Mucosa of rectum (tissue), 2 donors: Measurements from ENCODE around the gene SNRK.

ENCODE experiments used
- H3K27ac ChIP-seq, 2 donors: one replicate each; pipeline ENCODE4 v1.7.0; 2013; ENCODE audit warnings: inconsistent platforms in 2 of 2, low read depth in 2 of 2, low read length in 2 of 2
- H3K27me3 ChIP-seq, 2 donors: one replicate each; pipeline ENCODE4 v1.7.0; 2013; ENCODE audit warnings: low read length in 2 of 2; ENCODE audit not compliant: control insufficient read depth in 2 of 2, insufficient read depth in 2 of 2
- H3K36me3 ChIP-seq, 2 donors: one replicate each; pipeline ENCODE4 v1.7.0; 2013; ENCODE audit warnings: low read length in 2 of 2; ENCODE audit not compliant: control insufficient read depth in 2 of 2, insufficient read depth in 2 of 2
- H3K4me1 ChIP-seq, 2 donors: one replicate each; pipeline ENCODE4 v1.7.0; 2013; ENCODE audit warnings: low read length in 2 of 2, mild to moderate bottlenecking in 1 of 2; ENCODE audit not compliant: control insufficient read depth in 2 of 2, insufficient read depth in 2 of 2
- H3K4me3 ChIP-seq, 2 donors: one replicate each; pipeline ENCODE4 v1.7.0; 2013; ENCODE audit warnings: low read length in 2 of 2
- H3K9ac ChIP-seq, 2 donors: one replicate each; pipeline ENCODE4 v1.7.0; 2013; ENCODE audit warnings: low read length in 2 of 2, low read depth in 1 of 2, mild to moderate bottlenecking in 1 of 2
- H3K9me3 ChIP-seq, 2 donors: one replicate each; pipeline ENCODE4 v1.7.0; 2013; ENCODE audit warnings: low read length in 2 of 2; ENCODE audit not compliant: control insufficient read depth in 2 of 2
- donor health status: healthy.
- donor health status: Normal muscosa, but diverticular disease.

SNRK gene

DNA sequence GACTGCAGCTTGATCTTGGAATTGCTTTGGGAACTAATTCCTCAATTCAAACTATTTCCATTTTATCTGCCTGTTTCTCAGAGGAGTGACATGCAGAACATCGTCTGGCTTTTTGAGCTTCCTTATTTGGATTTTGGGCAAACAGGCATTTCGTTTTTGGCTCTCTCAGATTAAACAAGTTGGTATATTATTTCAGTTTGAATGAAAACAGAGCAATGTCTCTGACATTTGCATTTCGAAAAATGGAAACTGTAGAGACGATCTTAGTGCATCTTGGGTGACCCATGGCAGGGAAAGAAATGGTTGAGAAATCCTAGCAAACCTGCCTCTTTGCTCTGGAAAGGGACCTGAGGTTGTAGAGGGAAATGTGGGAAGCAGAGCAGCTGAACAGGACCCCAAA lies 33.0 kb upstream of the SNRK start:
- H3K27me3 ChIP-seq: no peaks in the 10 kb centered on the region
- no peak overlapping the region for H3K27ac ChIP-seq
- no peak overlapping the region for H3K9ac ChIP-seq
- no peaks in the 10 kb centered on the region for H3K9me3 ChIP-seq
- no peaks in the 10 kb centered on the region for H3K36me3 ChIP-seq
- no peak overlapping the region for H3K4me3 ChIP-seq
- no peaks in the 10 kb centered on the region for H3K4me1 ChIP-seq

DNA sequence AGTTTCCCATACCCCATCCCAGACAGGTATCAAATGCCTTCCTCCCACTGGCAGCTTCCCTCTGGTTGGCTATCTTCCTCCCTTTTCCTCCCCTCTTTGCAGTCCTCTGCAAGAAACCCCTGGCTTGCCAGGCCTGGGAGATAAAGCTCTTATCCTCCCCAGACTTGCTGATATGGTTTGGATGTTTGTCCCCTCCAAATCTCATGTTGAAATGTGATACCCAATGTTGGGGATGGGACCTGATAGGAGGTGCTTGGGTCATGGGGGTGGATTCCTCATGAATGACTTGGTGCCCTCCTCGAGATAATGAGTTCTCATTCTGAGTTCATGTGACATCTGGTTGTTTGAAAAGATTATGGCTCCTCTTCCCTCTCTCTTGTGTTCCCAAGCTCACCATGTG lies 32.2 kb upstream of the SNRK start:
- Histone ChIP-seq H3K27me3 (no peaks in the 10 kb centered on the region), H3K4me1 (no peaks in the 10 kb centered on the region), H3K27ac (no peak overlapping the region), H3K9ac (no peak overlapping the region), H3K4me3 (no peak overlapping the region), H3K9me3 (no peaks in the 10 kb centered on the region), H3K36me3 (no peaks in the 10 kb centered on the region)

DNA sequence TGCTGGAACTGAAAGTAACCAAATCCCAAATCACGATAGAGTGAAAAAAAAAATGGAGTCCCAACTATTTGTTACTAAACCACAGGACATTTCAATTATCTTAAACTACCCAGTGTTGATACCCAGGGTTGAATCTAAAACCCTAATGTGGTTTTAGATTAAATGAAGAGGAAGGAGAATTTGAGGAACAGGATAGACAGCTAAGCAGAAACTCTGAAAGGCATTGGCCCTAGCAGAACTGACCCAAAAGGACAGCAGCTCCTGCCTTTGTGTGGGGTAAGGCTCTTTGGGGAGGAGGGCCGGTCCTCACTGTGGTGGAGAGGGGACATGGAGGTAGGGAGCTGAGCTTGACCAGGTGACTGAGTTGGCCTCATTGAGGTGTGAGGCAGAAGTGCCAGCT lies 30.7 kb upstream of the SNRK start:
- Histone ChIP-seq H3K27me3 (no peaks in the 10 kb centered on the region), H3K4me3 (no peak overlapping the region), H3K9me3 (no peaks in the 10 kb centered on the region), H3K36me3 (no peaks in the 10 kb centered on the region), H3K27ac (no peak overlapping the region), H3K4me1 (no peaks in the 10 kb centered on the region), H3K9ac (no peak overlapping the region)

DNA sequence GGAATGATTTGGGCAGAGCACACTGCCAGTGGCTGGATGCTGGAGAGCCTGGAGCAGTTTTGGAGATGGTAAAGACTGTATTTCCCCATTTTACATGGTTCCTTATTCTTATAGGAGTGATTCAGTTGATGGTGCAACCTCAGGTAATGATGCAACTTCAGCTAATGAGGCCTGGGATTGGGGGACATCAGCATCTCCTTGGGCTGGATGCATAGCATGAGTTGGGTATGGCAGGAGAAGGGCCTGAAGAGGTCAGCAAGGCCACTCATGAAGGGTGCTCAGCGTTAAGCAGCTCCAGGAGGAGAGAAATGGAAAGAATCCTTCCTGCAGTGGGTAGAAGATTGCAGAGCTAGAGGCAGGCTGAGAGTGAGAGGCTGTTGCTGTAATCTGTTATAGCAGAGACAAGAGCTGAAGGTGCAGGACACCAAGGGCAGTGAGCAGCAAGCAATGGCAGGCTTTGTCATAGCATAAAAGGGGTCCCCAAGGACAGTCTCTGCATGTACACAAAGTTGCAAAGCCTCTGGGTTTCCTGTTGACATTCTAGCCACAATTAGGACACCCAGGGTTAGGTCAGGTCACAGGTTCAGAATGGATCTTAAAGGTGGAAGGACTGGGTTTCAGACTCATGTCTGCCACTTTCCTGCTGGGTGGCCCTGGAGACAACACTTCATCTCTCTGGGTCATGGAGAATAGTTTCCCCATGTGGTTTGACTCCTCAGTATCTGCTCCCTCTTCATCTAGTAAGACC lies 29.5 kb upstream of the SNRK start:
- Histone ChIP-seq H3K27ac (no peak overlapping the region), H3K4me1 (no peaks in the 10 kb centered on the region), H3K27me3 (no peaks in the 10 kb centered on the region), H3K36me3 (no peaks in the 10 kb centered on the region), H3K9ac (no peak overlapping the region), H3K9me3 (no peaks in the 10 kb centered on the region), H3K4me3 (no peak overlapping the region)

DNA sequence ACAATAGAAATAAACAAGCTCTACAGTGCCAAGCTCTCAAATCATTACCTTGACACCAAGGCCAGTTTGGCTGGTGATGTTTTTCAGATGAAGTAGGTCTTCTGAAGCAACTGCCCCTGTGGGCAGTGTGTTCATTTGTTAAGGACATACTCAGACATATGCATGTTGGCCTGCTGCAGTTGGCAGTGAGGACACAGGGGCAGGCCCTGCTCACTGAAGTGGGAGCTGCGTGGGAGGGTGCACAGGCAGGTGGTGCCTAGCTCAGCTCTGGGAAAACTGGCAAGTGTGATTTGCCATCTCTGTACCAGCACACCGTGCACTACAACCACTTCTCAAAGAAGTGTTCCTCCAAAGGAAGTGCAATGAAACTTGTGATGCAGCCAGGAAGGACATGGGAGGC lies 28.5 kb upstream of the SNRK start:
- Histone ChIP-seq H3K9ac (no peak overlapping the region), H3K27ac (no peak overlapping the region), H3K36me3 (no peaks in the 10 kb centered on the region), H3K27me3 (no peaks in the 10 kb centered on the region), H3K4me1 (no peaks in the 10 kb centered on the region), H3K9me3 (no peaks in the 10 kb centered on the region), H3K4me3 (no peak overlapping the region)

DNA sequence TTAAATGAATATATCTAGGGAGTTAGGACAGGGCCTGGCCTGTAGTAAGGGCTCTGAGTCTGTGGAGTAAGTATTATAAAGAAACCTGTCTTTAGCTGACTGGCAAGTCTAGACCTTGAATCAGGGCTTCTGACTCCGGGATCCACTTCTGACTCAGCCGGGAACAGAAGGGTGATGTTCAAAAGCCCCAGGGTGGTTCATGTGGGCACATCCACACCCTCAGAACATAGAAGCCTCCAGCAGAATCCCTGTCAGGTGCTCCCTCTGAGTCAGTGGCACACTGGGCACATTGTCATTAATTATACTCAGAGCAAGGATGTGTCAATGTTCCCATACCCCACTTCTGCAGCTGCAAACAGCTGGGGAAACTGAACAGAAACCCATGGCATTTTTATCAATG lies 26.7 kb upstream of the SNRK start:
- no peaks in the 10 kb centered on the region for H3K27me3 ChIP-seq
- H3K9me3 ChIP-seq: no peaks in the 10 kb centered on the region
- H3K4me1 ChIP-seq: no peaks in the 10 kb centered on the region
- no peak overlapping the region for H3K4me3 ChIP-seq
- H3K27ac ChIP-seq: no peak overlapping the region
- H3K36me3 ChIP-seq: no peaks in the 10 kb centered on the region
- H3K9ac ChIP-seq: no peak overlapping the region

DNA sequence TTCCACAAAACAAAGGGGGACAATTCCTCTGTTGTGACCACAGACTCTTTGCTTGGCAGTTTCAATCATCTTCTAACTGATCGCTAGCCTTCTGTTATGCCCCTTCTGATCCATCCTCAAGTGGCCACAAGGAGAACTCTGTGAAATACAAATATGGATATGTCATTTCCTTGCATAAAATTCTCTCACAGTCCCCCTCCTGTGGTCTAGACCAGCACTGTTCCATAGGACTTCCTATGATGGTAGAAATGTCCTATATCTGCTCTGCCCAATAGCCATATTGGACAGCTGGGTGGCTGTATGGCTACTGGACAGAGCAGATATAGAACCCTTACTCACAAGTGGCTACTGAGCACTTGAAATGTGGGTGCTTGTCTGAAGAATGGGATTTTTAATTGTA lies 25.9 kb upstream of the SNRK start:
- Histone ChIP-seq H3K9me3 (no peaks in the 10 kb centered on the region), H3K4me3 (no peak overlapping the region), H3K27me3 (no peaks in the 10 kb centered on the region), H3K27ac (no peak overlapping the region), H3K36me3 (no peaks in the 10 kb centered on the region), H3K9ac (no peak overlapping the region), H3K4me1 (no peaks in the 10 kb centered on the region)

DNA sequence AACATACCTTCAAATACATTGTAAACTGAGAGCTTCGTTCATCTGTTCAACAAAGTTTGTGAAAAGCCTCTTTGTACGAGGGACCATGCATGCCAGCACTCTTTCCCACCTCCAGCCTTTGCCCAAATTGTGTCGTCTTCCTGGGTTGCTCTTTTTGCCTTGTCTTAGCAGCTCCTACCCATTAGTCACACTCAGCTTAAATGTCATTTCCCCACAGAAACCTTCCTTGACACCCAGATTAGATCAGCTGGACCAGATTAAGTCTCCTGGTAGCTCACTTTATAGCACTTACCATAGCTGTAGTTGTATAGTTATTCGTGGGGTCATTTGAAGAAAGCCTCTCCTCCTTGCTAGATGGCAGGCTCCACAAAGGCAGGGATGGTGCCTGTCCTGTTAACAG lies 24.1 kb upstream of the SNRK start:
- no peak overlapping the region for H3K9ac ChIP-seq
- no peak overlapping the region for H3K27ac ChIP-seq
- no peaks in the 10 kb centered on the region for H3K36me3 ChIP-seq
- H3K27me3 ChIP-seq: no peaks in the 10 kb centered on the region
- H3K4me1 ChIP-seq: no peaks in the 10 kb centered on the region
- no peaks in the 10 kb centered on the region for H3K9me3 ChIP-seq
- no peak overlapping the region for H3K4me3 ChIP-seq

DNA sequence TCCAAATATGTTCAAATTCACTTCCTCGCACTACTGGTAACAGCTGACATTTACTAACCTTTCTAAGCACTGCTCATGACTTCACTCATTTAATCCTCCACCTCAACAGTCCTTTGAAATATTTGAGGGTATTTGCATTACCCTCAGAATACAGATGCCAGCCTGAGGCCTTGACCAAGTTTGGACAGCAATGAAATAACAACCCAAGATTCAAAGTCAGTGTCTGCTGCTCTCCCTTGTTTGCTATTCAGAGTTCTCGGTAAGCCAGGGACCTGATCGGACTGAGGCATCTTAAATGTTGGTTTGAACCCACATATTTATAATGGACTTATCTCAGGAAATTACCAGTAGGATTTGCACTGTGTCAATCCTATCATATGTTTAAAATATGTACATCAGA lies 19.9 kb upstream of the SNRK start:
- H3K4me3 ChIP-seq: no peak overlapping the region
- H3K27ac ChIP-seq: no peak overlapping the region
- no peaks in the 10 kb centered on the region for H3K36me3 ChIP-seq
- no peaks in the 10 kb centered on the region for H3K9me3 ChIP-seq
- H3K27me3 ChIP-seq: no peaks in the 10 kb centered on the region
- H3K9ac ChIP-seq: no peak overlapping the region
- no peaks in the 10 kb centered on the region for H3K4me1 ChIP-seq

DNA sequence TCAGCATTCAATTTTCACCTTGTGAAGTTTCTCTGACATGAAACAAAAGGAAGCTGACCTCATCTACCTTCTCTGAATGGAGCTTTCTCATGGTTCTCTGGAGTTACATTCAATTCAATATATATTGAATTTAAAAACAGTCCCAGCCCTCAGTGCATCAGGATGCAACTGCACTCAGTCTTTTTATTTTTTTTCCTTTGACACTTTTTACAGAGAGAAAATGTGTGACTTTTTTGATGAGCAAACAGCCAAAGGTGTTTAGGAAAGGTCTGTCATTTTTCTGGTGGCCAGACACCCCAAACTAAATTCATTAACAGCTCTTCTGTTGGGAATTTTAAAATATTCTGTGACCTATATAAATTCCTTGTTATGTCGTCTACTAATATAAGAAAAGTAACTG lies 19.3 kb upstream of the SNRK start:
- H3K36me3 ChIP-seq: no peaks in the 10 kb centered on the region
- H3K4me1 ChIP-seq: no peaks in the 10 kb centered on the region
- no peaks in the 10 kb centered on the region for H3K9me3 ChIP-seq
- no peak overlapping the region for H3K4me3 ChIP-seq
- H3K27ac ChIP-seq: no peak overlapping the region
- no peaks in the 10 kb centered on the region for H3K27me3 ChIP-seq
- H3K9ac ChIP-seq: no peak overlapping the region

DNA sequence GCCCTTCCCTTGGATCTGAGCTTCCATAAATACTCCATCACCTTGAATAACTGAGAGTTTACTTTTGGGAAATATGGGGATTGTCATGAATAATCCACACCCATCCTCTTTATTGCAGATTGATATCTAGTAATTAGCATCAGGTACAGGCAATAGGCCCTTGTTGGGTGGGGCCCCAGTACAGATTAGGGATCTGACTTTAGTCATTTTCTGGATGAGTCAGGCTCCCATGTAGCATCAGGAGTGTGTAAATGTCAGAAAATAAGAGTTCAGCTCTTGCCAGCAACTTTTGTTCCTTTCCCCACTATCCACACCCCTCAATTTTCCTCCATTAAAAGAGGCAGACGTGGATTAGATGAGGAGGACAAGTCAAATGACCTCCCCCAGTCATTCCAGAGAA lies 17.7 kb upstream of the SNRK start:
- Histone ChIP-seq H3K9ac (no peak overlapping the region), H3K27ac (no peak overlapping the region), H3K9me3 (no peaks in the 10 kb centered on the region), H3K4me3 (no peak overlapping the region), H3K27me3 (no peaks in the 10 kb centered on the region), H3K4me1 (no peaks in the 10 kb centered on the region), H3K36me3 (no peaks in the 10 kb centered on the region)
